Mesenchymal stem cell (in vitro differentiated cells and primary cell): ENCODE measurements around the gene HSPB7.
"Not testable (repeated sequence)": the region's sequence is repeated elsewhere in the genome, so short reads cannot be mapped to it uniquely, and the experiment has no call there.

Experiments
- DNase-seq: peaks from one replicate; pipeline ENCODE4 v3.0.0-alpha.2; 2013
- H2AFZ ChIP-seq: one replicate; pipeline ENCODE4 v1.6.1; 2013; ENCODE audit warnings: low read depth, mild to moderate bottlenecking, control low read depth, inconsistent platforms, low read length, moderate library complexity
- H2AK5ac ChIP-seq: 2 replicates; pipeline ENCODE4 v1.6.1; 2013; ENCODE audit warnings: low read length, moderate library complexity, mild to moderate bottlenecking, inconsistent platforms; ENCODE audit not compliant: severe bottlenecking
- H2BK120ac ChIP-seq: one replicate; pipeline ENCODE4 v1.6.1; 2013; ENCODE audit warnings: low read depth, mild to moderate bottlenecking, inconsistent platforms, low read length, moderate library complexity
- H2BK12ac ChIP-seq, 2 experiments: one replicate each; pipeline ENCODE4 v1.6.1; 2013; ENCODE audit warnings: inconsistent platforms in 2 of 2, low read length in 2 of 2, mild to moderate bottlenecking in 2 of 2, moderate library complexity in 2 of 2, control low read depth in 1 of 2
- H2BK15ac ChIP-seq: one replicate; pipeline ENCODE4 v1.6.1; 2013; ENCODE audit warnings: mild to moderate bottlenecking, low read depth, inconsistent platforms; ENCODE audit not compliant: poor library complexity, severe bottlenecking
- H2BK5ac ChIP-seq: 2 replicates; pipeline ENCODE4 v1.6.1; 2013; ENCODE audit warnings: low read depth, mild to moderate bottlenecking, low read length, control low read depth, inconsistent platforms; ENCODE audit not compliant: poor library complexity, severe bottlenecking
- H3K14ac ChIP-seq, 2 experiments: one replicate each; pipeline ENCODE4 v1.6.1; 2013; ENCODE audit warnings: inconsistent platforms in 2 of 2, low read length in 2 of 2, control low read depth in 1 of 2, mild to moderate bottlenecking in 1 of 2, moderate library complexity in 1 of 2
- H3K18ac ChIP-seq, 2 experiments: one replicate each; pipeline ENCODE4 v1.6.1; 2013; ENCODE audit warnings: inconsistent platforms in 2 of 2, low read length in 2 of 2, control low read depth in 1 of 2, low read depth in 1 of 2, mild to moderate bottlenecking in 1 of 2
- H3K23ac ChIP-seq, 2 experiments: one replicate each; pipeline ENCODE4 v1.6.1; 2013; ENCODE audit warnings: inconsistent platforms in 2 of 2, low read length in 2 of 2, mild to moderate bottlenecking in 2 of 2, moderate library complexity in 2 of 2, control low read depth in 1 of 2
- H3K27ac ChIP-seq: 2 replicates; pipeline ENCODE4 v1.5.1; 2013; ENCODE audit warnings: mild to moderate bottlenecking, moderate library complexity, low read length, control low read depth, inconsistent platforms; ENCODE audit not compliant: poor library complexity, severe bottlenecking
- H3K27me3 ChIP-seq, 2 experiments: 2 replicates each; pipeline versions ENCODE4 v1.6.1 to v1.7.0; 2013; ENCODE audit warnings: low read length in 2 of 2, mild to moderate bottlenecking in 2 of 2, moderate library complexity in 2 of 2, control low read depth in 1 of 2, inconsistent platforms in 1 of 2; ENCODE audit not compliant: control insufficient read depth in 1 of 2, insufficient read depth in 1 of 2
- H3K36me3 ChIP-seq, 2 experiments: 2 replicates each; pipeline versions ENCODE4 v1.6.1 to v1.7.0; 2013; ENCODE audit warnings: low read length in 2 of 2, control low read depth in 1 of 2, inconsistent platforms in 1 of 2, low read depth in 1 of 2, mild to moderate bottlenecking in 1 of 2; ENCODE audit not compliant: insufficient read depth in 2 of 2, control insufficient read depth in 1 of 2
- H3K4ac ChIP-seq, 2 experiments: one replicate each; pipeline ENCODE4 v1.6.1; 2013; ENCODE audit warnings: inconsistent platforms in 2 of 2, low read length in 2 of 2, mild to moderate bottlenecking in 2 of 2, moderate library complexity in 2 of 2, control low read depth in 1 of 2, low read depth in 1 of 2
- H3K4me1 ChIP-seq: 2 replicates; pipeline ENCODE4 v1.6.1; 2013; ENCODE audit warnings: low read depth, low read length, control low read depth; ENCODE audit not compliant: control insufficient read depth, insufficient read depth
- H3K4me2 ChIP-seq: 2 replicates; pipeline ENCODE4 v1.6.1; 2013; ENCODE audit warnings: low read length, mild to moderate bottlenecking, inconsistent platforms; ENCODE audit not compliant: poor library complexity, severe bottlenecking
- H3K4me3 ChIP-seq, 2 experiments: 2 replicates each; pipeline versions ENCODE4 v1.5.1 to v1.7.0; 2013; ENCODE audit warnings: low read length in 2 of 2, mild to moderate bottlenecking in 2 of 2, control low read depth in 1 of 2, low read depth in 1 of 2; ENCODE audit not compliant: insufficient read depth in 1 of 2
- H3K79me1 ChIP-seq: replicated peaks from 2 replicates; pipeline ENCODE4 v1.6.1; 2013; ENCODE audit warnings: mild to moderate bottlenecking, control low read depth, low read length, inconsistent platforms; ENCODE audit not compliant: poor library complexity, severe bottlenecking
- H3K9ac ChIP-seq: 2 replicates; pipeline ENCODE4 v1.7.0; 2013; ENCODE audit warnings: mild to moderate bottlenecking, low read length, moderate library complexity
- H3K9me3 ChIP-seq: 2 replicates; pipeline ENCODE4 v1.7.0; 2013; ENCODE audit warnings: mild to moderate bottlenecking, low read length; ENCODE audit not compliant: control insufficient read depth
- H4K8ac ChIP-seq: one replicate; pipeline ENCODE4 v1.6.1; 2013; ENCODE audit warnings: inconsistent platforms, mild to moderate bottlenecking, low read length, moderate library complexity
- H4K91ac ChIP-seq: one replicate; pipeline ENCODE4 v1.6.1; 2013; ENCODE audit warnings: mild to moderate bottlenecking, low read length, inconsistent platforms
- WGBS: methylation state at CpG from one replicate; pipeline ENCODE4 v1.1.7; 2013; ENCODE audit warnings: mixed read lengths; 5-methylcytosine and 5-hydroxymethylcytosine counted together

The HSPB7 gene

DNA sequence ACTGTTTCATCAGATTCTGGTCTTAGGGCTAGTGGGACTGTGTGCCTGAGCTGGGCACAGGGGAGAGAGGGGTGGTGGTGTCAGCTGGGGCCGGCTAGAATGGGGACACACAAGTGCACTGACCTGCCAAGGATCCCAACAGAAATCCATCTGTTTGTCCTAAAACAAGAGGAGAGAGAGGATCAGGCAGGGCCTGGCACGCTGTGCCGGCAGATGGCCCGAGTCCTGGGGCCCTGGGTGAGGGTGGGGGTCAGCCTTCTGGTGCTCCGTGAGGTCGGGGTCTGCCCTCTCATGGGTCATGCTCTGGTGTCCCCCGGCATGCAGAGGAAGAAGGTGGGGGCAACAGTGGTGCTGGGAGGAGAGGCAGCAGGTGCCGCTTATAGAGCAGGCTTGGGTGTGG lies 22.0 kb upstream of the HSPB7 start:
- not testable (repeated sequence) for DNase-seq, H3K14ac ChIP-seq, H2BK15ac ChIP-seq, H2BK120ac ChIP-seq, H3K4ac ChIP-seq, H2AFZ ChIP-seq, H3K4me3 ChIP-seq, H3K9me3 ChIP-seq, H2BK5ac ChIP-seq, H3K36me3 ChIP-seq, H4K8ac ChIP-seq, H3K27ac ChIP-seq, H3K4me1 ChIP-seq, H2AK5ac ChIP-seq, H3K9ac ChIP-seq, H3K18ac ChIP-seq, H2BK12ac ChIP-seq, H4K91ac ChIP-seq, H3K23ac ChIP-seq, H3K79me1 ChIP-seq, H3K4me2 ChIP-seq
- H3K27me3 ChIP-seq, result peaks cover 15 to 46% of the 10 kb centered on the region in 2 experiments
- WGBS, result 68% methylated on average over 4 of the region's 8 CpGs

DNA sequence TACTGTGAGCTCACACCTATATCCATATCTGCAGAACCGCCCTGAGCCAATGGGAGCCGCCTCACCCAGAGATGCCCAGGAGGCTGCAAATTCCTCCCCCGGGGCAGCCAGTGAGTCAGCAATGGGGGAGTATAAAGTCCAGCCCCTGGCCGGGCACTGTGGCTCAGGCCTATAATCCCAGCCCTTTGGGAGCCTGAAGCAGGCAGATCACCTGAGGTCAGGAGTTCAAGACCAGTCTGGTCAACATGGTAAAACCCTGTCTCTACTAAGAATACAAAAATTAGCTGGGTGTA lies 20.7 kb upstream of the HSPB7 start:
- H3K18ac ChIP-seq, result no peak overlapping the region
- no peak overlapping the region for H2BK120ac ChIP-seq
- no peak for DNase-seq
- no peaks in the 10 kb centered on the region for H3K9me3 ChIP-seq
- no peak overlapping the region for H3K14ac ChIP-seq
- no peak overlapping the region for H2AK5ac ChIP-seq
- no peak overlapping the region for H2BK15ac ChIP-seq
- H3K4me3 ChIP-seq, result peak overlapping the region in 1 of 2 experiments; percentile 3
- H2AFZ ChIP-seq, result no peak overlapping the region
- H3K4ac ChIP-seq, result no peak overlapping the region
- H3K36me3 ChIP-seq, result no peaks in the 10 kb centered on the region
- H3K4me2 ChIP-seq, result no peak overlapping the region
- H3K27me3 ChIP-seq, result peaks cover 15 to 46% of the 10 kb centered on the region in 2 experiments
- H3K4me1 ChIP-seq, result no peaks in the 10 kb centered on the region
- no peak overlapping the region for H2BK12ac ChIP-seq
- H4K91ac ChIP-seq, result no peak overlapping the region
- H3K79me1 ChIP-seq, result no peaks in the 10 kb centered on the region
- no peak overlapping the region for H3K9ac ChIP-seq
- H3K27ac ChIP-seq, result no peak overlapping the region
- H3K23ac ChIP-seq, result no peak overlapping the region
- H2BK5ac ChIP-seq, result no peak overlapping the region
- no peak overlapping the region for H4K8ac ChIP-seq
- 76% methylated on average over 4 of the region's 4 CpGs for WGBS

DNA sequence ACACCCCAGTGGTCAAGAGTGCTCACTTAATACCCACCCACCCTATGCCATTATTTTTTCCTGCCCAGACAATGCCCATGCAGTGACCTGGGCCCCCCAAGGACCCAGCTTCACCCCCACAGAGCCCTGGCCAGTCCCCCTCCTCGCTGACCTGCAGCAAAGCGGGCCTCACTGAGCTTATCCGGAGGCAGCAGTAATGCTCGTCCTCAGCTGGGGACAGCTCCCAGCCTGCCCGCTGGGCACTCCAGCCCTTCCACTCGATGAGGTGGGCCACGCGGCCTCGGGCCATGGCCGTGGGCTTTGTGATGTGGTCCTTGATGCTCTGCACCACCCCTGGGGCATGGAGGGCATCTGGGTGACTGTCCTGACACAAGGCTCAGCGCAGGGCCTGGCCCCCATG lies 18.6 kb upstream of the HSPB7 start:
- not testable (repeated sequence) for H3K4me1 ChIP-seq, H4K8ac ChIP-seq, H2BK15ac ChIP-seq, H3K4ac ChIP-seq, H3K18ac ChIP-seq, H3K9ac ChIP-seq, DNase-seq, H3K23ac ChIP-seq, H3K4me3 ChIP-seq, H2AFZ ChIP-seq, H3K79me1 ChIP-seq, H2BK12ac ChIP-seq, H3K14ac ChIP-seq, H3K4me2 ChIP-seq, H3K36me3 ChIP-seq, H2AK5ac ChIP-seq, H2BK5ac ChIP-seq, H2BK120ac ChIP-seq, H4K91ac ChIP-seq, H3K9me3 ChIP-seq, H3K27ac ChIP-seq
- WGBS, result 91% methylated on average over 7 of the region's 11 CpGs
- H3K27me3 ChIP-seq, result peaks cover 15 to 37% of the 10 kb centered on the region in 2 experiments

DNA sequence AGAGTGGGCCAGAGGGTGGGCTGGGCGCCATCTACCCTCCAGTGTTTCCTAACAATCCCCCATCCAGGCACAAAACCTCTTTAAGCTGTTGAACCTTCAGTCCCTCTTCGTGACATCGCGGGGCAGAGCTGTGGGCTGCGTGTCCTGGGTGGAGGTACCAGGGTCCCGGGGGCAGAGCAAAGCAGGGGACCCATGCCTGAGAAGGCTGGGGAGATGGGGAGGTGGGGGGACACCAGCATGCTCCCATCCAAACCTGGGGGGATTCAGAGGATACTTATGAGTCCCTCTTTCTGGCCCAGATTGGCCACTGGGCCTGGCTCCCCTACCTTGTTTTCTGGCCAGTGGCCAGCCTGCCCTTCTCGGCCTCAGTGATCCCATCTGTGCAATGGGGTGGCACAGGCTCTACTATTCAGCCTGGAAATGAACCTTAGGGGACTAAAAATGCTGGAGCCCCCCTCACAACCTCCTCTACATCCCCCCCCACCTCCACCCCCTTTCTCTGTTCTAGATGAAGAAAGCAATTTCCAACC lies 15.3 kb upstream of the HSPB7 start:
- not testable (repeated sequence) for H3K9me3 ChIP-seq, H4K91ac ChIP-seq, H2AK5ac ChIP-seq, H3K4me1 ChIP-seq, H2BK5ac ChIP-seq, DNase-seq, H2BK120ac ChIP-seq, H2BK12ac ChIP-seq, H3K4me2 ChIP-seq, H3K4me3 ChIP-seq, H4K8ac ChIP-seq, H3K79me1 ChIP-seq, H3K27ac ChIP-seq, H3K23ac ChIP-seq, H3K9ac ChIP-seq, H3K36me3 ChIP-seq, H3K4ac ChIP-seq, H2AFZ ChIP-seq, H3K14ac ChIP-seq
- peaks cover 11 to 29% of the 10 kb centered on the region in 2 experiments for H3K27me3 ChIP-seq
- WGBS, result 58% methylated on average over 4 of the region's 7 CpGs
- peak overlapping the region; percentile 54 for H2BK15ac ChIP-seq
- peak overlapping the region in 1 of 2 experiments; percentile 69 for H3K18ac ChIP-seq
